WERI-Rb-1 (cell line): ENCODE measurements around the gene TCN1.

Experiments
- DNase-seq: peaks from one replicate; pipeline ENCODE4 v3.0.0-alpha.2; 2020
- H3K27ac ChIP-seq: fragments of 250-450 bp; sonication (Bioruptor Pico); 2 replicates; pipeline ENCODE4 v1.5.1; 2020; ENCODE audit warnings: mild to moderate bottlenecking, moderate library complexity
- H3K27me3 ChIP-seq: fragments of 250-450 bp; sonication (Bioruptor Pico); 2 replicates; pipeline ENCODE4 v1.5.1; 2021; ENCODE audit warnings: mild to moderate bottlenecking, low read depth, moderate library complexity; ENCODE audit not compliant: insufficient read depth, severe bottlenecking
- H3K36me3 ChIP-seq: fragments of 250-450 bp; sonication (Bioruptor Pico); 2 replicates; pipeline ENCODE4 v1.5.1; 2020; ENCODE audit warnings: mild to moderate bottlenecking, moderate library complexity
- H3K4me3 ChIP-seq: 2 replicates; pipeline ENCODE4 v1.5.1; 2011; ENCODE audit warnings: low read depth, mild to moderate bottlenecking, control low read depth, low read length
- H3K9me3 ChIP-seq: fragments of 250-450 bp; sonication (Bioruptor Pico); 2 replicates; pipeline ENCODE4 v1.5.1; 2021; ENCODE audit warnings: mild to moderate bottlenecking, moderate library complexity; ENCODE audit not compliant: severe bottlenecking
- TF ChIP-seq, protein P1 (sequence below): IDR thresholded peaks from 2 replicates; pipeline ENCODE4 v1.5.1; 2011; ENCODE audit warnings: low read depth, mild to moderate bottlenecking, control low read depth, inconsistent platforms, low read length

Gene TCN1

DNA sequence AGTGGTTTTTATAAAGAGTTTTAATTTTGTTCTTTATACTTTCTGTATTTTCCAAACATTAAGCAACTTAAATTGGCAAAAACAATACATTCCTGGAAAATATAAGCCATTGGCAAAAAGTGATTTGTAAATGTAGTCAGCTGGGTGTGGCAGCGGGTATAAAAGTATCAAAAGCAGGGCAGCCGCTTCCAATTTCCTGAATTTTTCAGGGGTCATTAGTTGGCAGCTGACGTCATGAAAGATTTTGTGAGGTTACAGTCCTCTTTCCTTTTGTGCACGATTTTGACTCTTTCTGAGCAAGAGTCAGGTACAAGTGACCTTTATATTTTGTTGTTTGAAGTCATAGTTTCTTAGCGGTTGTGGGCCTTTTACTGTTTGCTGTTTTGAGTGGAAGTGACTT lies 12.3 kb upstream of the TCN1 start, which contains the start of gene OOSP3:
OOSP3 (plus strand) TSS at position 208 of the 400 bp plus-strand sequence; CDS start at position 235, 27 bp downstream.
- H3K27ac ChIP-seq, result no peak within 1 kb of the TSS
- H3K9me3 ChIP-seq, result no peaks in the 10 kb centered on the region
- H3K36me3 ChIP-seq, result peaks cover 4% of the 10 kb centered on the region; the same call in 1 of the 2 replicates
- DNase-seq, result no peak
- H3K4me3 ChIP-seq, result no peak within 1 kb of the TSS
- no peaks in the 10 kb centered on the region for H3K27me3 ChIP-seq
- TF ChIP-seq, protein P1, sequence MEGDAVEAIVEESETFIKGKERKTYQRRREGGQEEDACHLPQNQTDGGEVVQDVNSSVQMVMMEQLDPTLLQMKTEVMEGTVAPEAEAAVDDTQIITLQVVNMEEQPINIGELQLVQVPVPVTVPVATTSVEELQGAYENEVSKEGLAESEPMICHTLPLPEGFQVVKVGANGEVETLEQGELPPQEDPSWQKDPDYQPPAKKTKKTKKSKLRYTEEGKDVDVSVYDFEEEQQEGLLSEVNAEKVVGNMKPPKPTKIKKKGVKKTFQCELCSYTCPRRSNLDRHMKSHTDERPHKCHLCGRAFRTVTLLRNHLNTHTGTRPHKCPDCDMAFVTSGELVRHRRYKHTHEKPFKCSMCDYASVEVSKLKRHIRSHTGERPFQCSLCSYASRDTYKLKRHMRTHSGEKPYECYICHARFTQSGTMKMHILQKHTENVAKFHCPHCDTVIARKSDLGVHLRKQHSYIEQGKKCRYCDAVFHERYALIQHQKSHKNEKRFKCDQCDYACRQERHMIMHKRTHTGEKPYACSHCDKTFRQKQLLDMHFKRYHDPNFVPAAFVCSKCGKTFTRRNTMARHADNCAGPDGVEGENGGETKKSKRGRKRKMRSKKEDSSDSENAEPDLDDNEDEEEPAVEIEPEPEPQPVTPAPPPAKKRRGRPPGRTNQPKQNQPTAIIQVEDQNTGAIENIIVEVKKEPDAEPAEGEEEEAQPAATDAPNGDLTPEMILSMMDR, result no peak

DNA sequence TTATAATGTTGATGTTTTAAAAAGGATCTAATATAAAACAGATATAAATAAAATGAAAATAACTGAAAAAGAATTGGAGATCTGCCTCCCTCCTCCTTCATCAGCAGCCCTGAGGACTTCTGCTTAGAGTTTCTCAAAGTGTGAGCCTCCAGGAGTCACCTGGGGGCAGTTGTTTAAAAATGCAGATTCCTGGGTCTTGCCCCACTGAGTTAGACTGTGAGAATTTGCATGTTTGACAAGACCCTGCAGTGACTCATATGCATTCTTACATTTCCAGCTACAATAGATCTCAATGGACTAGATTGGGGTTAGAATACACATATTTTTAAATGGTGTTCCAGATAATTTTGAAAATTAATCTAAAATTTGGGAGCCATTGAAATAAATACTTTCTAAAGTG lies 11.5 kb upstream of the TCN1 start:
- no peak overlapping the region for H3K4me3 ChIP-seq
- DNase-seq, result no peak
- TF ChIP-seq, protein P1, result no peak
- H3K27ac ChIP-seq, result no peak overlapping the region
- H3K9me3 ChIP-seq, result no peaks in the 10 kb centered on the region
- peaks cover 4% of the 10 kb centered on the region; the same call in 1 of the 2 replicates for H3K36me3 ChIP-seq
- H3K27me3 ChIP-seq, result no peaks in the 10 kb centered on the region

GRCh38 chr11:59877325-59877724 lies 11.0 kb upstream of the TCN1 start:
- no peaks in the 10 kb centered on the region for H3K27me3 ChIP-seq
- H3K9me3 ChIP-seq, result no peaks in the 10 kb centered on the region
- H3K36me3 ChIP-seq, result peaks cover 4% of the 10 kb centered on the region; the same call in 1 of the 2 replicates
- H3K27ac ChIP-seq, result no peak overlapping the region
- TF ChIP-seq, protein P1, result no peak
- no peak overlapping the region for H3K4me3 ChIP-seq
- DNase-seq, result no peak

- peaks cover 4% of the 10 kb centered on the region; the same call in 1 of the 2 replicates for H3K36me3 ChIP-seq
- no peaks in the 10 kb centered on the region for H3K9me3 ChIP-seq
- DNase-seq, result no peak
- H3K4me3 ChIP-seq, result no peak overlapping the region
- no peak overlapping the region for H3K27ac ChIP-seq
- H3K27me3 ChIP-seq, result no peaks in the 10 kb centered on the region
- TF ChIP-seq, protein P1, result no peak
These were observed 9.7 kb upstream of the TCN1 start for GRCh38 chr11:59875856-59876519.

DNA sequence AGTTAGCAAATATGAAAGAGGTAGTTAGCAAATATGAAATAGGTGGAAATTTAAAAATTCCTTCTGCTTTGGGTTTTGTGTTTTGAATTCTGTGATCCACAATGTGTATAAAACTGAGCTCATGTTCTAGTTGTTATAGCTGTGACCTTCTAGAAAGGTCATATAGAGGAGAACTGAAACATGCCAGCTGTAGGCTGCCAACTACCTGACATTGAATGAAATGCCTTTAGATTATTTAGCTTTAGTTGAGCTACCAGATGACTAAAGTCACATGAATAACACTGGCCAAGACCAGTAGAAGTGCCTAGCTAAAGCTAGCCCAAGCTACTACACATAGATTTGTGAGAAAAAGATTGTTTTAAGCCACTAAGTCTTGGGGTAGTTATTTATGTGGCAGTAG lies 5.8 kb upstream of the TCN1 start:
- Histone ChIP-seq H3K27me3 (no peaks in the 10 kb centered on the region), H3K36me3 (no peaks in the 10 kb centered on the region), H3K9me3 (no peaks in the 10 kb centered on the region), H3K27ac (no peak overlapping the region), H3K4me3 (no peak overlapping the region)
- TF ChIP-seq, protein P1, result no peak
- no peak for DNase-seq

- no peaks in the 10 kb centered on the region for H3K36me3 ChIP-seq
- no peaks in the 10 kb centered on the region for H3K9me3 ChIP-seq
- no peak overlapping the region for H3K4me3 ChIP-seq
- DNase-seq, result no peak
- no peak overlapping the region for H3K27ac ChIP-seq
- TF ChIP-seq, protein P1, result no peak
- no peaks in the 10 kb centered on the region for H3K27me3 ChIP-seq
These were observed 1.7 kb upstream of the TCN1 start for GRCh38 chr11:59867946-59868345.
